C4-2B (cell line): Measurements from ENCODE around the gene KATNAL1.

Experiments
- CTCF ChIP-seq: fragments of 450-650 bp; conservative IDR thresholded peaks from 2 replicates; pipeline ENCODE4 v1.5.1; 2017; ENCODE audit warnings: mild to moderate bottlenecking
- ZFX ChIP-seq: fragments of 450-650 bp; IDR thresholded peaks from 2 replicates; pipeline ENCODE4 v1.6.1; 2017

GRCh38 chr13:30319130-30319529, 11.8 kb upstream of the KATNAL1 start:
- no peak for TF ChIP-seq CTCF
- TF ChIP-seq ZFX, result no peak
